ENCODE measurements around the gene ZNF710. TPM values are rescaled to one million over a fixed set of nuclear protein-coding genes. Genes with fewer than 3 reads are reported as not detected.

Gene ZNF710
- total RNA-seq, 1 donor from 2014 or later: 5.6 TPM

- no peak for DNase-seq
These were observed 37.5 kb downstream of the ZNF710 start for GRCh38 chr15:90038632-90039095.

GRCh38 chr15:90039996-90040395, 38.9 kb downstream of the ZNF710 start:
- no peak for DNase-seq

- no peak for DNase-seq
These were observed 39.5 kb downstream of the ZNF710 start for GRCh38 chr15:90040618-90041017.

- DNase-seq: no peak
These were observed 41.2 kb downstream of the ZNF710 start for GRCh38 chr15:90042356-90042755.

GRCh38 chr15:90042766-90043529, 41.8 kb downstream of the ZNF710 start:
- peak; percentile 62 for DNase-seq

- no peak for DNase-seq
These were observed 42.4 kb downstream of the ZNF710 start for GRCh38 chr15:90043530-90044010.

GRCh38 chr15:90044191-90044590, 43.1 kb downstream of the ZNF710 start:
- no peak for DNase-seq

- no peak for DNase-seq
These were observed 43.8 kb downstream of the ZNF710 start for GRCh38 chr15:90044916-90045371.

GRCh38 chr15:90046289-90046688, 45.2 kb downstream of the ZNF710 start:
- no peak for DNase-seq

- peak; percentile 54 for DNase-seq
These were observed 45.8 kb downstream of the ZNF710 start for GRCh38 chr15:90046911-90047392.

- DNase-seq: no peak
These were observed 46.9 kb downstream of the ZNF710 start for GRCh38 chr15:90047956-90048575.

GRCh38 chr15:90049030-90049429, 47.9 kb downstream of the ZNF710 start:
- no peak for DNase-seq

GRCh38 chr15:90049666-90050604, 48.8 kb downstream of the ZNF710 start:
- peak; percentile 74 for DNase-seq

GRCh38 chr15:90051874-90052273, 50.8 kb downstream of the ZNF710 start:
- DNase-seq: no peak

- no peak for DNase-seq
These were observed 52.8 kb downstream of the ZNF710 start for GRCh38 chr15:90053685-90054466.

- DNase-seq: no peak
These were observed 53.5 kb downstream of the ZNF710 start for GRCh38 chr15:90054618-90055097.

GRCh38 chr15:90055182-90055581, 54.1 kb downstream of the ZNF710 start:
- no peak for DNase-seq

GRCh38 chr15:90056529-90056928, 55.4 kb downstream of the ZNF710 start:
- DNase-seq: no peak

- DNase-seq: no peak
These were observed 57.2 kb downstream of the ZNF710 start for GRCh38 chr15:90058308-90058707.

- DNase-seq: no peak
These were observed 57.7 kb downstream of the ZNF710 start for GRCh38 chr15:90058775-90059174.
